Stimulated activated memory B cell treated with anti-CD40 and anti-IgM and Interleukin-4, amounts not matched to agents 10 μg/mL and 1 μg/mL and 100 μg/mL, for 72 hours (primary cell): ENCODE measurements around the gene ARSI.
A peak's percentile ranks its signal among the peaks of the same experiment; 100 is the strongest.
"Not testable (repeated sequence)": the region's sequence is repeated elsewhere in the genome, so short reads cannot be mapped to it uniquely, and the experiment has no call there.

Source experiments
- ATAC-seq: fragments of 150-1000 bp; cut with Tn5 transposase; 2 replicates; pipeline ENCODE4 v1.10.0; 2021
- H3K27ac Mint-ChIP-seq: one replicate; pipeline ENCODE4 v1.8.0; 2022; ENCODE audit warnings: mild to moderate bottlenecking, mixed read lengths
- H3K27me3 Mint-ChIP-seq: one replicate; pipeline ENCODE4 v1.8.0; 2022; ENCODE audit warnings: mixed read lengths
- H3K36me3 Mint-ChIP-seq: one replicate; pipeline ENCODE4 v1.8.0; 2022; ENCODE audit warnings: mixed read lengths
- H3K4me1 Mint-ChIP-seq: one replicate; pipeline ENCODE4 v1.8.0; 2022; ENCODE audit warnings: mixed read lengths
- H3K4me3 Mint-ChIP-seq: one replicate; pipeline ENCODE4 v1.8.0; 2022; ENCODE audit warnings: mild to moderate bottlenecking, moderate library complexity, mixed read lengths
- H3K9me3 Mint-ChIP-seq: one replicate; pipeline ENCODE4 v1.8.0; 2022; ENCODE audit warnings: mixed read lengths

ARSI gene

DNA sequence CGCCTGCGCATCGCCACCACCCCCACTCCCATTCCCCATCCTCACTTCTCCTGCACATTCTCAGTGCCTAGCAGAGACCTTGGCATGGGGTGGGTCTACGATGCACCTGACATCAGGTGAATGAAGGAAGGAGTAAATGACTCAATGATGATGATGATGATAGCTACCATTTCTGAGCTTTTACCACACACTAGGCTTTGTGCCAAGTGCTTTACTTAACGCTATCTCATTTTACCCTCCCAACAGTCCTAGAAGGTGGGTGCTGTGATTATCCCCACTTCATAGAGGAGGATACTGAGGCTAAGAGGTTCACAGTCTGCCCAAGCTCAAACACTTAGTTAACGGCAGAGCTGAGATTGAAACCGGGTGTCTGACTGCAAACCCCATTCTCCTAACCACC lies 40.2 kb downstream of the ARSI start:
- Mint-ChIP-seq H3K4me3 (no peak overlapping the region), H3K36me3 (no peaks in the 10 kb centered on the region), H3K27me3 (peaks cover 19% of the 10 kb centered on the region), H3K4me1 (no peaks in the 10 kb centered on the region), H3K27ac (no peak overlapping the region), H3K9me3 (no peaks in the 10 kb centered on the region)
- no peak for ATAC-seq

DNA sequence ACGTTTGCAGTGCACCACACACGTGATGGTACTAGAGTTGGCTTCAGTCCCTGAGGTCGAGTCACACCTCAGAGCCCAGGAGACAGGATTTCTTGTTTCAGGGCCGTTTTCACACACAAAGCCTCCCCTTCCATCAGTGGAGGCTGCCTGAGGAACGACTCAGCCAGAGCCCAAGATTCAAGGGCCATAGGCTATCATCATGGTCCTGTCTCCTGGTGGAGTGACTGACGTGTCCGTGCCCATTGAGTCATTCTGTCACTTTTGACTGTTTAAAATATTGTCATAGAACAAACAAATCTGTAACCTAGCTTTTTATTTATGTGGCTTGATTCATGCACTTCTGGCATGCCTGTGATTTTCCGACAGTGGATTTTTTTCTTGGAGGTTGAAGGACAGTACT lies 41.5 kb downstream of the ARSI start:
- ATAC-seq, result no peak
- Mint-ChIP-seq H3K27me3 (peaks cover 19% of the 10 kb centered on the region), H3K27ac (no peak overlapping the region), H3K4me3 (no peak overlapping the region), H3K4me1 (no peaks in the 10 kb centered on the region), H3K9me3 (no peaks in the 10 kb centered on the region), H3K36me3 (no peaks in the 10 kb centered on the region)

- no peaks in the 10 kb centered on the region for H3K36me3 Mint-ChIP-seq
- peaks cover 17% of the 10 kb centered on the region for H3K27me3 Mint-ChIP-seq
- H3K27ac Mint-ChIP-seq, result no peak overlapping the region
- ATAC-seq, result peak; percentile 39
- H3K4me1 Mint-ChIP-seq, result no peaks in the 10 kb centered on the region
- no peaks in the 10 kb centered on the region for H3K9me3 Mint-ChIP-seq
- no peak overlapping the region for H3K4me3 Mint-ChIP-seq
Measured at GRCh38 chr5:150258130-150258529, 44.6 kb downstream of the ARSI start.

- no peaks in the 10 kb centered on the region for H3K9me3 Mint-ChIP-seq
- H3K27ac Mint-ChIP-seq, result no peak overlapping the region
- H3K36me3 Mint-ChIP-seq, result no peaks in the 10 kb centered on the region
- peaks cover 17% of the 10 kb centered on the region for H3K27me3 Mint-ChIP-seq
- no peaks in the 10 kb centered on the region for H3K4me1 Mint-ChIP-seq
- no peak for ATAC-seq
- H3K4me3 Mint-ChIP-seq, result no peak overlapping the region
Measured at GRCh38 chr5:150257424-150257823, 45.3 kb downstream of the ARSI start.

DNA sequence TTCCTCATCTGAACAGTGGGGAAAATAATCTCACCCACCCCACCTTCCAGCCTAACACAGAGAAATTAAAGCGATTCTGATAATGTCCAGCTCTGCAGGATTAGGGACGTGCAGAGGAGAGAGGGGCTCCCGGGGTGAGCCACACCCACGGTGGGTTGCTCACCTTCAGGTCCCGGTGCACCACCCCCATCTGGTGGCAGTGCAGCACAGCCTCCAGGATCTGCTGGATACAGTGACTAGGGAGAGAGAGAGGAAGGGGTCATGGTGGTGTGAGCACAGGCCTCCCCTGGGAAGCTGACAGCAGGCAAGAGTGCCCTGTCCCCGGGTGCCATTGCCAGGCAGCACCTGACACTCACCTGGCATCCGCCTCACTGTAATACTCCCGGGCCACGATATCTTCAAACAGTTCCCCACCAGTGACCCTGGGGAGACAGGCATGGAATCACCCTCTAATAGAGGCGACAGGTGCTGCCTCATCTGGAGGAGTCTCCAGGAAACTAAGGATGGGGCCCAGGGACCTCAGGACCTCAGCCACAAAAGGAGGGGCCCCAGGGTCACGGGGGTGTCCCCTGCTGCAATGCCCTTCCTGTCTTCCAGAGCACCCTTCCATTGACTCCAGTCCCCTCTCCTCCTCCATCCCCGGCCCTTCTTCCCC lies 46.2 kb downstream of the ARSI start:
- Mint-ChIP-seq H3K4me3 (no peak overlapping the region), H3K9me3 (no peaks in the 10 kb centered on the region), H3K4me1 (no peaks in the 10 kb centered on the region), H3K27ac (no peak overlapping the region), H3K27me3 (peaks cover 16% of the 10 kb centered on the region), H3K36me3 (no peaks in the 10 kb centered on the region)
- peak; percentile 32 for ATAC-seq

GRCh38 chr5:150255659-150256409 lies 46.9 kb downstream of the ARSI start:
- H3K9me3 Mint-ChIP-seq, result no peaks in the 10 kb centered on the region
- H3K4me1 Mint-ChIP-seq, result no peaks in the 10 kb centered on the region
- peaks cover 20% of the 10 kb centered on the region for H3K27me3 Mint-ChIP-seq
- H3K4me3 Mint-ChIP-seq, result no peak overlapping the region
- no peak for ATAC-seq
- no peaks in the 10 kb centered on the region for H3K36me3 Mint-ChIP-seq
- no peak overlapping the region for H3K27ac Mint-ChIP-seq

GRCh38 chr5:150254774-150255173 lies 47.9 kb downstream of the ARSI start:
- H3K36me3 Mint-ChIP-seq, result no peaks in the 10 kb centered on the region
- peaks cover 28% of the 10 kb centered on the region for H3K27me3 Mint-ChIP-seq
- H3K9me3 Mint-ChIP-seq, result no peaks in the 10 kb centered on the region
- no peak for ATAC-seq
- H3K4me1 Mint-ChIP-seq, result no peaks in the 10 kb centered on the region
- H3K27ac Mint-ChIP-seq, result no peak overlapping the region
- no peak overlapping the region for H3K4me3 Mint-ChIP-seq

DNA sequence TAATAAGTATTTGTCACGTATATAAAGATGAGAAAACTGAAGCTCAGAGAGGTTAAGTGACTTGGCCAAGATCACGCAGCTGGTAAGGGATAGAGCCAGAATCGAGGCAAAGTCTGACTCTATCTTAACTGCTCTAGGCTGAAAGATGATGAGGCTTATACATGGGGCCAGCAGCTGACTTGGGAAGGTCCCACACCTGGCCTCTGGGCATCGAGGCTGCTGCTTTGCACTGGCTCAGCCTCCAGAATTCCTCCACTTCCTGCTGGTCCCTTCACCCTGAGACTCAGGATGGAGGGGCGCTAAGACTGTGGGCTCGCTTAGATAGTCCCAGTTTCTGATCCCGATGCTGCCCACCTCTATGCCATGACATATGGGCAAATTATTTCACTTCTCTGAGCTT lies 48.3 kb downstream of the ARSI start:
- no peaks in the 10 kb centered on the region for H3K4me1 Mint-ChIP-seq

DNA sequence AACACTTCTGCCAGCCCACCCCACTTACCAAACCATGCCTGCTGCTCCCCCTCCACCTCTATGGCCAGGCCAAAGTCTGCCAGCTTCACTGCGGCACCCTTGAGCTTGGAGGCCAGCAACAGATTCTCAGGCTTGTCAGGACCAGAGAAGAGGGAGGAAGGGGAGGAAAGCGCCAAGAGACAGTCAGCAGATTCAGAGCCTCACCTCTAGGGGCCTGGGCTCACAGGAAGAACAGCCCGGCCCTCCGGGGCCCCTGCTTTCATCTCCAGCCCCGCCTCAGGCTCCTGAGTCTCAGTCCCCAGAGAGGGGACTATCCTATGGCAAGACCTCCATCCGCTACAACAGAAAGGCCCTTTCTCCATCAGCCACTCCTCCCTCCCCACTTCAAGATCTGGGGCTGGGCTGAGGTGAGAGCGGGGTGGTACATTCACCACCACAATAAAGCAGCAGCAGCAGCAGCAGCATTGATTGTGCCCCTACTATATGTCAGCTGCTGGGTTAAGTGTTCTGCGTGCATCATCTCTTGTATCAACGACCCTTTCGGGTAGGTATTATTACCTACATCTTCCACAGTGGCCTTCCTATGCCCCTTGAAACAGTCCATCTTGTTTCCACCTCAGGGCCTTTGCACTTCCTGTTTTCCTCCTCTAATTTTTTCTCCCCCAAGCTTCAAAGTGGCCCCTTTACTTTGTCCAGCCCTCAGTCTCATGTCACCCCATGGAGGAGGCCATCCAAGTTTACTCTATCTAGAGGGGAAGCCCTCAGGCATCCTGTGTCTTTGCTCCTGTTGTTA lies 49.1 kb downstream of the ARSI start:
- Mint-ChIP-seq H3K4me3 (no peak overlapping the region), H3K4me1 (no peaks in the 10 kb centered on the region), H3K9me3 (no peaks in the 10 kb centered on the region), H3K36me3 (no peaks in the 10 kb centered on the region), H3K27ac (no peak overlapping the region), H3K27me3 (peaks cover 40% of the 10 kb centered on the region)
- no peak for ATAC-seq

More for the DNA sequence above, 48.3 kb downstream of the ARSI start:
- H3K4me3 Mint-ChIP-seq, result no peak overlapping the region
- H3K27ac Mint-ChIP-seq, result no peak overlapping the region
- no peak for ATAC-seq
- no peaks in the 10 kb centered on the region for H3K9me3 Mint-ChIP-seq
- H3K27me3 Mint-ChIP-seq, result peaks cover 32% of the 10 kb centered on the region
- H3K36me3 Mint-ChIP-seq, result no peaks in the 10 kb centered on the region

DNA sequence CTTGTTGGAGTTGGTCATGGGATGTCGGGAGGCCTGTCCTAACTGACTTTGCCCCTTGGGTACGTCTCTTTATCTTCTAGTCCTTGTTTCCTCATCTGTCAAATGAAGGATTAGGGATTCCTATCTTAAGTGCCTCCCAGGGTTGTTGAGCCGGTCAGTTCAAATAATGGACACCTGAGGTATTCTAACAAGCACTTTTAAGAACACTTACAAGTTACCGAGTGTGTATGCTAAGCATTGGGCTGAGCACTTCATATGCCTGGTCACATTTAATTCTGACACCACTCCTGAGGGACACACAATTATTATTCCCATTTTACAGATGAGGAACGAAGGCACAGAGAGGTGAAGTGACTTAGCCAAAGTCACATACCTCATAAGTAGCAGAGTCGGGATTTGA lies 50.2 kb downstream of the ARSI start:
- Mint-ChIP-seq H3K4me3 (no peak overlapping the region), H3K27ac (no peak overlapping the region), H3K9me3 (no peaks in the 10 kb centered on the region), H3K27me3 (peaks cover 45% of the 10 kb centered on the region), H3K4me1 (no peaks in the 10 kb centered on the region), H3K36me3 (no peaks in the 10 kb centered on the region)
- no peak for ATAC-seq

GRCh38 chr5:150251504-150251903 lies 51.2 kb downstream of the ARSI start:
- Mint-ChIP-seq H3K27ac (no peak overlapping the region), H3K4me3 (no peak overlapping the region), H3K9me3 (no peaks in the 10 kb centered on the region), H3K4me1 (no peaks in the 10 kb centered on the region), H3K27me3 (peaks cover 53% of the 10 kb centered on the region), H3K36me3 (no peaks in the 10 kb centered on the region)
- no peak for ATAC-seq

DNA sequence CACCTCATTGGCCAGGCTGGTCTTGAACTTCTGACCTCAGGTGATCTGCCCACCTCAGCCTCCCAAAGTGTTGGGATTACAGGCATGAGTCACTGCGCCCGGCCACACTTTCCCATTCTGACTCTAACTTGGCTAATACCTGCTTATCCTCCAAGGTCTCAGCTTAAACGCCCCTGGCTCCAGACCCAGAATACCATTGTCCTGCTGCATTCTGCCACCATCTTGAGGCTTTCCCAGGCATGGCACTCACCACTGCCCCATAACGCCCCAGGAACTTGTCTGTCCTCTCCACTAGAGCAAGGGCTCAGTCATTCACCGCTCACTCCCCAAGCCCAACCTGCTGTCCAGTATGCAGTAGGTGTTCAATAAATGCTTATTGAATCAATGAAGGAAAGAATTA lies 53.0 kb downstream of the ARSI start:
- H3K4me1 Mint-ChIP-seq, result no peaks in the 10 kb centered on the region
- H3K27ac Mint-ChIP-seq, result no peak overlapping the region
- H3K4me3 Mint-ChIP-seq, result no peak overlapping the region
- no peaks in the 10 kb centered on the region for H3K36me3 Mint-ChIP-seq
- H3K27me3 Mint-ChIP-seq, result peaks cover 68% of the 10 kb centered on the region
- ATAC-seq, result no peak
- no peaks in the 10 kb centered on the region for H3K9me3 Mint-ChIP-seq

GRCh38 chr5:150248946-150249345 lies 53.8 kb downstream of the ARSI start:
- Mint-ChIP-seq H3K27ac (no peak overlapping the region), H3K36me3 (no peaks in the 10 kb centered on the region), H3K4me1 (no peaks in the 10 kb centered on the region), H3K4me3 (no peak overlapping the region), H3K9me3 (no peaks in the 10 kb centered on the region), H3K27me3 (peaks cover 71% of the 10 kb centered on the region)
- no peak for ATAC-seq

DNA sequence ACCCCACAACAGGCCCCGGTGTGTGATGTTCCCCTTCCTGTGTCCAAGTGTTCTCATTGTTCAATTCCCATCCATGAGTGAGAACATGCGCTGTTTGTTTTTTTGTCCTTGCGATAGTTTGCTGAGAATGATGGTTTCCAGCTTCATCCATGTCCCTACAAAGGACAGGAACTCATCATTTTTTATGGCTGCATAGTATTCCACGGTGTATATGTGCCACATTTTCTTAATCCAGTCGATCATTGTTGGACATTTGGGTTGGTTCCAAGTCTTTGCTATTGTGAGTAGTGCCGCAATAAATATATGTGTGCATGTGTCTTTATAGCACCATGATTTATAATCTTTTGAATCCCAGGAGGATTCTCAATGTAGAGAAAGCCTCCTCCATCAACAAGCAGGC lies 54.2 kb downstream of the ARSI start:
- not testable (repeated sequence) for H3K4me1 Mint-ChIP-seq, H3K4me3 Mint-ChIP-seq, H3K9me3 Mint-ChIP-seq, ATAC-seq, H3K27ac Mint-ChIP-seq, H3K36me3 Mint-ChIP-seq
- H3K27me3 Mint-ChIP-seq, result peaks cover 68% of the 10 kb centered on the region

DNA sequence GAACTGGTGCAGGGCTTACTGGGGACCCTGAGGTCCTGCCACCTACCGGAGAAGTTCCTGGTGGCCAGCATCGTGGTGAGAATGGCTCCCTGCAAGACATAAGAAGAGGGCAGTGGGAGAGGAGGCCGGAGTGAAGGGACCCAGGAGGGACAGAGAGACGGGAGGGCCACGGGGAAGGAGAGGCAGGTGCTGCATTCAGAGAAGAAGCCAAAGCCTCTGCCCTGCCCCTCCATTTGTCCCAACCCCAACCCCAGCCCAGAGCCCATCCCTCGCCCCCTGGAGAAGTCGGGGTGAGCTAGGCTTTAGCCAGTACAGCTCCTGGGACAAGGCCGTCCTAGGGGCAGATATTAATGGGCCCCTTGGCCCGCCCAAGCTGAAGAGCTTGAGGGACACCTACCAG lies 55.0 kb downstream of the ARSI start:
- no peak overlapping the region for H3K27ac Mint-ChIP-seq
- no peaks in the 10 kb centered on the region for H3K36me3 Mint-ChIP-seq
- H3K4me1 Mint-ChIP-seq, result no peaks in the 10 kb centered on the region
- H3K27me3 Mint-ChIP-seq, result peaks cover 68% of the 10 kb centered on the region
- ATAC-seq, result no peak
- no peak overlapping the region for H3K4me3 Mint-ChIP-seq
- H3K9me3 Mint-ChIP-seq, result no peaks in the 10 kb centered on the region

DNA sequence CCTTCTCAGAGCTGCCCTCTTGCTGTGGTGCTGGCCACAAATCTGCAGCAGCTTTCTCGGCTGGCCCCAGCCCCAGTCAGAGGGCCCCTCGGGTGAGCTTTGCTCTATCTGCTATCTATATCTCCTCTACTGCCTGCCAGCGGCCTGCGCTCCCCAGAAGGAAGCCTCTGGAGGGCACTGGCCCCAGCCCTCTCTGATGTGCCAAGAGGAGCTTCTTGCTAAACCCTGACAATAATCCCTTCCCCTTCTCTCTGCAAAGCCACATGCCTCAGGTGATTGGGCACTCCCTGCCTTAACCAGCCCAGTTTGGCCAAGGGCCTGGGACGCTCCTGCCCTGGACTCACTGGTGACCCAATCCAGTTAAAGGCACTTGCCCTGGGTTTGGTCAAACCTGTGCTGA lies 55.9 kb downstream of the ARSI start:
- Mint-ChIP-seq H3K4me1 (no peaks in the 10 kb centered on the region), H3K27me3 (peaks cover 67% of the 10 kb centered on the region), H3K4me3 (no peak overlapping the region), H3K36me3 (no peaks in the 10 kb centered on the region), H3K27ac (no peak overlapping the region), H3K9me3 (no peaks in the 10 kb centered on the region)
- no peak for ATAC-seq
